Osteoblast (primary cell): Measurements from ENCODE around the gene TMEM115. TPM values are rescaled to one million over a fixed set of nuclear protein-coding genes. Genes with fewer than 3 reads are reported as not detected.
A peak's percentile ranks its signal among the peaks of the same experiment; 100 is the strongest.

Source experiments
- DNase-seq: peaks from one replicate; pipeline ENCODE4 v3.0.0; 2011; ENCODE audit warnings: low spot score, mixed read lengths; ENCODE audit not compliant: insufficient read length; ENCODE audit errors: missing footprints
- H2AFZ ChIP-seq: 2 replicates; pipeline ENCODE4 v1.6.0; 2011; ENCODE audit warnings: mild to moderate bottlenecking, low read length
- H3K27ac ChIP-seq: 2 replicates; pipeline ENCODE4 v1.5.1; 2011; ENCODE audit warnings: mild to moderate bottlenecking, low read depth, low read length, moderate library complexity
- H3K27me3 ChIP-seq: 2 replicates; pipeline ENCODE4 v1.6.0; 2012; ENCODE audit warnings: mild to moderate bottlenecking, control low read depth, inconsistent platforms, low read length, moderate library complexity; ENCODE audit not compliant: insufficient read depth
- H3K36me3 ChIP-seq: 2 replicates; pipeline ENCODE4 v1.5.1; 2011; ENCODE audit warnings: mild to moderate bottlenecking, low read length, control low read depth, moderate library complexity; ENCODE audit not compliant: insufficient read depth
- H3K4me1 ChIP-seq: 2 replicates; pipeline ENCODE4 v1.5.1; 2011; ENCODE audit warnings: mild to moderate bottlenecking, low read length, control low read depth, moderate library complexity; ENCODE audit not compliant: insufficient read depth
- H3K4me2 ChIP-seq: 2 replicates; pipeline ENCODE4 v1.6.0; 2011; ENCODE audit warnings: mild to moderate bottlenecking, low read length; ENCODE audit not compliant: insufficient read depth
- H3K4me3 ChIP-seq: fragments of 200-600 bp; sonication (generic); 3 replicates; pipeline ENCODE4 v1.5.1; 2012; ENCODE audit warnings: mild to moderate bottlenecking, low read length, inconsistent platforms; ENCODE audit not compliant: insufficient read depth
- H3K79me2 ChIP-seq: 2 replicates; pipeline ENCODE4 v1.6.0; 2012; ENCODE audit warnings: mild to moderate bottlenecking, low read length, control low read depth, inconsistent platforms; ENCODE audit not compliant: insufficient read depth
- H3K9me3 ChIP-seq: 2 replicates; pipeline ENCODE4 v1.5.1; 2011; ENCODE audit warnings: low read depth, low read length, control low read depth
- H4K20me1 ChIP-seq: 2 replicates; pipeline ENCODE4 v1.6.0; 2012; ENCODE audit warnings: mild to moderate bottlenecking, low read length, control low read depth; ENCODE audit not compliant: insufficient read depth
- total RNA-seq: library from RNA; depleted of rRNA; stranded (reverse); fragments of >200 nt; gene quantifications from 2 replicates; pipeline ENCODE4 v1.2.3, GENCODE V29; 2012
- TF ChIP-seq, protein P1 (sequence below): IDR thresholded peaks from 2 replicates; pipeline ENCODE4 v1.5.1; 2011; ENCODE audit warnings: mild to moderate bottlenecking, low read depth, low read length, moderate library complexity; ENCODE audit errors: extremely low read depth

Gene TMEM115
- total RNA-seq, 1 donor = 73.1 TPM

DNA sequence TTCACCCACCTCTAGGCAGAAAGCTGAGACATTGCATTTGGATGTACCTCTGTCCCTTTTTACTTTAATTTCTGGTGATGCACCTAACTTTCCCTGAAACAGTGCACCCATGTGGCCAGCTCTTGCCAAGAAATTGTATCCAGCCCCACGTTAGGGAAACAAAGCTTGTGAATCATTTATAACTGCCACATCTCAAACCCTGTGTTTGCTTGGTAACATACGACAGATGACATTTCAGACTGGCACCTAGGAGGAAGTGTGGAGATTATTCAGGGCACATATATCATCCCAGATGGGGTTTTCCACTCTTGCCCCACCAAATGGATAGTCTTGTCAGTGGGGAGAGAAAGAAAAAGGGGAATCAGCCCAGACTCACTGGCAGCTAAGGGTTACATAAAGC, 6.5 kb downstream of the TMEM115 start:
- no peak overlapping the region for H3K4me2 ChIP-seq
- peak overlapping the region; percentile 64 for H3K27ac ChIP-seq
- TF ChIP-seq, protein P1, sequence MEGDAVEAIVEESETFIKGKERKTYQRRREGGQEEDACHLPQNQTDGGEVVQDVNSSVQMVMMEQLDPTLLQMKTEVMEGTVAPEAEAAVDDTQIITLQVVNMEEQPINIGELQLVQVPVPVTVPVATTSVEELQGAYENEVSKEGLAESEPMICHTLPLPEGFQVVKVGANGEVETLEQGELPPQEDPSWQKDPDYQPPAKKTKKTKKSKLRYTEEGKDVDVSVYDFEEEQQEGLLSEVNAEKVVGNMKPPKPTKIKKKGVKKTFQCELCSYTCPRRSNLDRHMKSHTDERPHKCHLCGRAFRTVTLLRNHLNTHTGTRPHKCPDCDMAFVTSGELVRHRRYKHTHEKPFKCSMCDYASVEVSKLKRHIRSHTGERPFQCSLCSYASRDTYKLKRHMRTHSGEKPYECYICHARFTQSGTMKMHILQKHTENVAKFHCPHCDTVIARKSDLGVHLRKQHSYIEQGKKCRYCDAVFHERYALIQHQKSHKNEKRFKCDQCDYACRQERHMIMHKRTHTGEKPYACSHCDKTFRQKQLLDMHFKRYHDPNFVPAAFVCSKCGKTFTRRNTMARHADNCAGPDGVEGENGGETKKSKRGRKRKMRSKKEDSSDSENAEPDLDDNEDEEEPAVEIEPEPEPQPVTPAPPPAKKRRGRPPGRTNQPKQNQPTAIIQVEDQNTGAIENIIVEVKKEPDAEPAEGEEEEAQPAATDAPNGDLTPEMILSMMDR = peak; percentile 54
- peaks cover 46% of the 10 kb centered on the region for H3K4me1 ChIP-seq
- H3K36me3 ChIP-seq = peaks cover 58% of the 10 kb centered on the region
- peak; percentile 96 for DNase-seq
- H3K4me3 ChIP-seq = no peak overlapping the region
- H3K79me2 ChIP-seq = peaks cover 83% of the 10 kb centered on the region
- H3K27me3 ChIP-seq = no peaks in the 10 kb centered on the region
- no peaks in the 10 kb centered on the region for H3K9me3 ChIP-seq
- peaks cover 58% of the 10 kb centered on the region for H4K20me1 ChIP-seq
- no peak overlapping the region for H2AFZ ChIP-seq

DNA sequence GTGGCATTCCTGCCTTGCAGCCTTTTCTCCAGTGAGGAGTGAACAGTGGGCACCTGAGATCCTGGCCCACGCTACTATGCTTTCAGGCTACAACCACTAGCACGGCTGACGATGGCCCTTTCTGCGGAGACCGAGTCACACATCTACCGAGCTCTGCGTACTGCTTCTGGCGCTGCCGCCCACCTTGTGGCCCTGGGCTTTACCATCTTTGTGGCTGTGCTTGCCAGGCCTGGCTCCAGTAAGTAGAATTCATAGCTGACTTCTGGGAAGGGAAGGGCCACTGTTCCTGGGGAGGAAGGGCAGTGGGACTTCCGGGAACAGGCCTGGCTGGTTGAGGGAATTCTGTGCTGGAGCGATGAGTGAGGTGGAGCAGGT, 8.0 kb downstream of the TMEM115 start:
- Histone ChIP-seq H3K4me3 (peak overlapping the region; percentile 97), H3K9me3 (no peaks in the 10 kb centered on the region), H3K36me3 (peaks cover 53% of the 10 kb centered on the region), H3K4me1 (peaks cover 31% of the 10 kb centered on the region), H3K4me2 (peak overlapping the region; percentile 98), H3K27ac (peak overlapping the region; percentile 80), H4K20me1 (peaks cover 44% of the 10 kb centered on the region), H2AFZ (peak overlapping the region; percentile 96), H3K79me2 (peaks cover 68% of the 10 kb centered on the region), H3K27me3 (no peaks in the 10 kb centered on the region)
- no peak for DNase-seq
- TF ChIP-seq, protein P1 = no peak

DNA sequence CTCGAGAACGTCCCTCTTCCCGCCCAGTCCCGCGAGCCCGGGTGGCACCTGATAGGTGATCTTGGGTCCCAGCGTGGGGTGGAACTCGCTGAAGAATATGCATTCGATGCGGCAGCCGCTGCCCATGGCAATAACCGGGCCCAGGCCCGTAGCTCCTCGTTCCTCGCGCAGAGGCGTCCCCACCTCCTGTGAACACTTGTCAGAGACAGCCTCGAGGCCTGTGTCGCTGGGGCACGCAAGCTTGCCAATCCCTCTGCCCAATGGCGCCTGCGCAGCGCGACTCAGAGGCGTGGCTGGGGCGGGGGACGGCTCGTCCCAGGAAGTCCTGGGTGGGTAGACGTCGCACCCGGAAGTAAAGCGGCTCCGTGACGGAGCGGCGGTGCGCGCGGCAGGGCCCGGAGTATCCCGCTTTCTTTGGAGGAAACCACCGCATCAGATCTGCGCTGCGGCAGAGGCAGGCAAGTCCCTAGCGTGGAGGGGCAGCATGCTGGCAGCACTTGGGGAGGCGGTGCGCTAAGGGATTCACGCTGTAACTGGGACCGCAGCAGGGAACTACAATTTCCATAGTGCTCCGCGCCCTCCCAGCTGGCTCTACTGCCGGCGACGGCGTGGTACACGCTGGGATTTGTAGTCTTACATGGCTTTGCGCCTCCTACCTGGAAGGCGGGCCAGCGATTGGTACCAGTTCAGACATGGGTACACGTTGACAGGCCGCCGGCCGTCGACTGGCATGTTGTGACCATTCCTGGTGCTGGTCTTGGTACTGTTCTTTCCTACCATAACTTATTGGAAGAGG, 8.6 kb downstream of the TMEM115 start, which contains the start of the genes CYB561D2 and NPRL2:
CYB561D2 (plus strand) TSS at position 336 of the 796 bp plus-strand sequence. CDS start 572 bp downstream, outside the sequence.
NPRL2 (minus strand) TSS at position 249 of the 796 bp plus-strand sequence; CDS start at position 126, 123 bp downstream.
- H3K79me2 ChIP-seq = peaks cover 62% of the 10 kb centered on the region
- H3K4me2 ChIP-seq = peak within 1 kb of the TSS; percentile 98
- peak within 1 kb of the TSS; percentile 97 for H3K4me3 ChIP-seq
- H3K27ac ChIP-seq = peak within 1 kb of the TSS; percentile 80
- H3K36me3 ChIP-seq = peaks cover 48% of the 10 kb centered on the region
- H3K9me3 ChIP-seq = no peaks in the 10 kb centered on the region
- no peaks in the 10 kb centered on the region for H3K27me3 ChIP-seq
- TF ChIP-seq, protein P1 = no peak
- peaks cover 28% of the 10 kb centered on the region for H3K4me1 ChIP-seq
- peaks cover 38% of the 10 kb centered on the region for H4K20me1 ChIP-seq
- DNase-seq = peak; percentile 98
- H2AFZ ChIP-seq = peak within 1 kb of the TSS; percentile 96

DNA sequence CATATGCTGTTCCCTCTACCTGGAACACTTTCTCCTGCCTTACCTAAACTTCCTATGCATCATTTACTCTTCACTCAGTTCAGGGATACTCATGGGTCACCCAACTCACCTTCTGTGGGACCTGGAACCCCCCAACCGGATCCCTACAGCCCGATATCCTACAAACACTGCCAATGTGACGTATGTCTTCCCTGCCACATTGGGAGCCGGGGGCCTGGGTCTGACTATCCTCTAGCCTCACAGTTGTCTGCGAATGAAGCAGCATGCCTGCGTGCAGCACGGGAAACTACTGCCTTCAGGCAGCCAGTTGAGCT, 9.2 kb downstream of the TMEM115 start:
- Histone ChIP-seq H3K4me2 (peak overlapping the region; percentile 98), H3K79me2 (peaks cover 57% of the 10 kb centered on the region), H3K4me1 (peaks cover 32% of the 10 kb centered on the region), H3K4me3 (peak overlapping the region; percentile 97), H3K27ac (peak overlapping the region; percentile 80), H3K9me3 (no peaks in the 10 kb centered on the region), H3K36me3 (peaks cover 43% of the 10 kb centered on the region), H2AFZ (peak overlapping the region; percentile 96), H3K27me3 (no peaks in the 10 kb centered on the region), H4K20me1 (peaks cover 32% of the 10 kb centered on the region)
- peak; percentile 85 for DNase-seq
- TF ChIP-seq, protein P1 = no peak
